HepG2 (cell line): ENCODE data around the gene APEX1. TPM values are rescaled to one million over a fixed set of nuclear protein-coding genes. Genes with fewer than 3 reads are reported as not detected.

Experiments used
- AGO1 ChIP-seq: fragments of 200-400 bp; formaldehyde crosslinking; IDR thresholded peaks from 2 replicates; pipeline ENCODE4 v1.6.1; 2017; ENCODE audit warnings: mild to moderate bottlenecking, low read depth, low read length, moderate library complexity; ENCODE audit not compliant: poor library complexity, severe bottlenecking
- CEBPG ChIP-seq: IDR thresholded peaks from 2 replicates; pipeline ENCODE4 v1.6.1; 2016
- CHD4 ChIP-seq: fragments of 200-600 bp; sonication (generic); IDR thresholded peaks from 2 replicates; pipeline ENCODE4 v1.7.0; 2017; ENCODE audit warnings: mild to moderate bottlenecking, low read length, borderline replicate concordance
- CTCF ChIP-seq: sonication (generic); formaldehyde crosslinking; IDR thresholded peaks from 2 replicates; pipeline ENCODE4 v1.5.0; 2020; ENCODE audit warnings: mild to moderate bottlenecking, missing genetic modification reagents, moderate library complexity
- NKX3-1 ChIP-seq: sonication (generic); formaldehyde crosslinking; IDR thresholded peaks from 2 replicates; pipeline ENCODE4 v1.5.0; 2020; ENCODE audit warnings: missing genetic modification reagents
- PRDM10 ChIP-seq: sonication (generic); formaldehyde crosslinking; IDR thresholded peaks from 2 replicates; pipeline ENCODE4 v1.4.0; 2020; ENCODE audit warnings: low read depth, missing genetic modification reagents
- PRMT3 ChIP-seq: sonication (generic); formaldehyde crosslinking; IDR thresholded peaks from 2 replicates; pipeline ENCODE4 v1.8.1; 2022; ENCODE audit warnings: low read depth, mild to moderate bottlenecking, moderate library complexity, missing genetic modification reagents, borderline replicate concordance
- TFE3 ChIP-seq: IDR thresholded peaks from 2 replicates; pipeline ENCODE4 v1.6.1; 2016
- U2AF2 ChIP-seq: fragments of 200-400 bp; formaldehyde crosslinking; IDR thresholded peaks from 2 replicates; pipeline ENCODE4 v1.6.1; 2017; ENCODE audit warnings: low read depth, mild to moderate bottlenecking, low read length
- ZNF512 ChIP-seq: sonication (generic); formaldehyde crosslinking; IDR thresholded peaks from 2 replicates; pipeline ENCODE4 v1.4.0; 2020; ENCODE audit warnings: mild to moderate bottlenecking, missing genetic modification reagents
- ZNF512B ChIP-seq: sonication (generic); formaldehyde crosslinking; IDR thresholded peaks from 2 replicates; pipeline ENCODE4 v1.5.1; 2020; ENCODE audit warnings: missing genetic modification reagents, mild to moderate bottlenecking, borderline replicate concordance
- ZNF709 ChIP-seq: sonication (generic); formaldehyde crosslinking; IDR thresholded peaks from 2 replicates; pipeline ENCODE4 v1.5.0; 2020; ENCODE audit warnings: mild to moderate bottlenecking, missing genetic modification reagents
- polyA plus RNA-seq, 8 experiments: library from polyadenylated mRNA; depleted of rRNA in 3 of 8; stranded (reverse) in 7 of 8; unstranded in 1 of 8; fragments of >200 nt; fragmentation: Illumina TruSeq in 4 of 8; extraction: Trizol in 4 of 8; gene quantifications; 2 replicates each; pipeline versions ENCODE4 v1.2.1 to v1.2.3, GENCODE V29; 2011 to 2016; ENCODE audit warnings: low read depth in 4 of 8, missing spikeins in 1 of 8, mixed read lengths in 1 of 8; ENCODE audit not compliant: insufficient read depth in 1 of 8
- total RNA-seq, 5 experiments: library from RNA; depleted of rRNA; stranded (reverse); fragments of >200 nt; fragmentation: Illumina TruSeq; extraction: Trizol; gene quantifications; 2 replicates each; pipeline ENCODE4 v1.2.3, GENCODE V29; 2016; ENCODE audit warnings: low read depth in 1 of 5

Gene APEX1
- total and polyA plus RNA-seq, 2 of the 13 experiments (the other 11 are each of a cell fraction or from before 2014, with no cell fraction given), result 171 to 405 TPM

- peak; percentile 65 for TF ChIP-seq AGO1
- no peak for TF ChIP-seq TFE3
- no peak for TF ChIP-seq U2AF2
- peak; percentile 35 for TF ChIP-seq CTCF (CRISPR knock-in tag)
- TF ChIP-seq PRMT3 (CRISPR knock-in tag), result no peak; the same call in 1 of the 2 replicates
- TF ChIP-seq PRDM10 (CRISPR knock-in tag), result peak; percentile 71
- TF ChIP-seq NKX3-1, result peak; percentile 87; the same call in 1 of the 2 replicates
- no peak for TF ChIP-seq CHD4
- TF ChIP-seq ZNF709 (CRISPR knock-in tag), result peak; percentile 66; the same call in 1 of the 2 replicates
- no peak for TF ChIP-seq ZNF512B
- TF ChIP-seq ZNF512 (CRISPR knock-in tag), result peak; percentile 97; the same call in 1 of the 2 replicates
- 0 out of 2 replicates have a peak, but pooled peaks have one; percentile 4 for TF ChIP-seq CEBPG (CRISPR knock-in tag)
Observed at GRCh38 chr14:20412876-20413743, 41.9 kb upstream of the APEX1 start, which contains the start of gene TEP1 (continued).
